Endothelial cell (in vitro differentiated cells): ENCODE measurements around the gene CAMTA1. TPM values are rescaled to one million over a fixed set of nuclear protein-coding genes. Genes with fewer than 3 reads are reported as not detected.

Source experiments
- DNase-seq: peaks from one replicate; pipeline ENCODE4 v3.0.0; 2021; ENCODE audit warnings: low spot score
- H3K27ac Mint-ChIP-seq: one replicate; pipeline ENCODE4 v1.8.0; 2021; ENCODE audit warnings: mixed read lengths, inconsistent platforms; ENCODE audit not compliant: unreplicated experiment
- H3K27me3 Mint-ChIP-seq: one replicate; pipeline ENCODE4 v1.8.0; 2021; ENCODE audit warnings: mild to moderate bottlenecking, moderate library complexity, mixed read lengths, inconsistent platforms; ENCODE audit not compliant: unreplicated experiment
- H3K36me3 Mint-ChIP-seq: one replicate; pipeline ENCODE4 v1.8.0; 2021; ENCODE audit warnings: mild to moderate bottlenecking, low read depth, mixed read lengths, inconsistent platforms; ENCODE audit not compliant: unreplicated experiment
- H3K4me1 Mint-ChIP-seq: one replicate; pipeline ENCODE4 v1.8.0; 2021; ENCODE audit warnings: mild to moderate bottlenecking, mixed read lengths, inconsistent platforms; ENCODE audit not compliant: unreplicated experiment
- H3K4me3 Mint-ChIP-seq: one replicate; pipeline ENCODE4 v1.8.0; 2021; ENCODE audit warnings: mild to moderate bottlenecking, mixed read lengths, inconsistent platforms; ENCODE audit not compliant: unreplicated experiment
- H3K9me3 Mint-ChIP-seq: one replicate; pipeline ENCODE4 v1.8.0; 2021; ENCODE audit warnings: mixed read lengths, inconsistent platforms; ENCODE audit not compliant: unreplicated experiment
- CTCF ChIP-seq: fragments of 200-600 bp; sonication (generic); IDR thresholded peaks from one replicate; pipeline ENCODE4 v1.5.0; 2021; ENCODE audit warnings: antibody characterized with exemption; ENCODE audit not compliant: unreplicated experiment
- total RNA-seq: library from RNA; stranded (reverse); fragmentation: NEBNext Ultra II Directional; extraction: Animal tissue kit (Norgen Biotek cat#: 25700); gene quantifications from one replicate; pipeline ENCODE4 v1.2.1, GENCODE V29; 2021; ENCODE audit not compliant: unreplicated experiment

Gene CAMTA1
- total RNA-seq, 1 donor from 2014 or later: 87.3 TPM

- DNase-seq: peak; percentile 23
- Mint-ChIP-seq H3K27ac (no peak overlapping the region), H3K27me3 (no peaks in the 10 kb centered on the region), H3K9me3 (no peaks in the 10 kb centered on the region), H3K4me3 (no peak overlapping the region), H3K4me1 (peaks cover 14% of the 10 kb centered on the region), H3K36me3 (no peaks in the 10 kb centered on the region)
- TF ChIP-seq CTCF: no peak
These were observed 970.2 kb downstream of the CAMTA1 start for GRCh38 chr1:7755448-7755847.

DNA sequence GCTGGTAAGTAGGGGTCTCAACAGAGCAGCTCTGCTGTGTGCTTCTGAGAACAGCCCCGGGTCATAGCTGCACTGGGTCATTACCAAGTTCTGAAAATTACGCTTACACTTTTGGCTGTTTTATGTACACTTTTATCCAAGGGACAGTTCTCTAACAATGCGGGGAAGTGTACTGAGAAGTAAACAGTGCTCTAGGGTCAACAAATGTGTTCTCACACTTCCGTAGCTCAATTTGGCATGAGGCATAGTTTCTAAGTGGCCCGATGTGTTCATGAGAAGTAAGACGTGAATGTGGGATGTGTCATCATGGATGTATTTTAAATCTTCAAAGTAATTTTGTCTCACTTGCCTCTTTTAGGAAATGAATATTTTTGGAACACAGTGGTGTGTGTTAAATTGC, 975.0 kb downstream of the CAMTA1 start:
- Mint-ChIP-seq H3K27ac (no peak overlapping the region), H3K9me3 (no peaks in the 10 kb centered on the region), H3K4me1 (no peaks in the 10 kb centered on the region), H3K36me3 (no peaks in the 10 kb centered on the region), H3K27me3 (no peaks in the 10 kb centered on the region), H3K4me3 (no peak overlapping the region)
- TF ChIP-seq CTCF: no peak
- DNase-seq: no peak

DNA sequence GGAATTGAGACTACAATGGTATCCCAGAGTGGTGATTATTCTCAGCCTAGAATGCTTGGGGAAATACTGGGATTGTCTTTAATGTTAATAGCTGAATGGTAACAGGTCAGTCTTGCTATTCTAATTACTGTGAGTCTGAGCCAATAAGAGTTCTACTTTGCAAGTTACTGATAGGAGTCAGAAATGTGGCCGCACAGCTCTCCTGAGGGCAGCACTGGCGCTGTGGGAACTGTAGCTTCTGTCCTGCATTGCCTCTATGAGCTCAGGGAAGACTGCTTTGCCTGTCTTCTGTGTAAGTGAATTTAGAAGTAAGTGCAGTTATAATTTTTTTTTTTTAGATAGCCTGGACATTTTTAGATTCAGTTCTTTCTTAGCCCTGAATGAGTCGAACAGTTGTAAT, 975.8 kb downstream of the CAMTA1 start:
- no peak for DNase-seq
- TF ChIP-seq CTCF: no peak
- H3K9me3 Mint-ChIP-seq: no peaks in the 10 kb centered on the region
- H3K4me1 Mint-ChIP-seq: no peaks in the 10 kb centered on the region
- no peaks in the 10 kb centered on the region for H3K36me3 Mint-ChIP-seq
- H3K4me3 Mint-ChIP-seq: no peak overlapping the region
- H3K27ac Mint-ChIP-seq: no peak overlapping the region
- no peaks in the 10 kb centered on the region for H3K27me3 Mint-ChIP-seq

DNA sequence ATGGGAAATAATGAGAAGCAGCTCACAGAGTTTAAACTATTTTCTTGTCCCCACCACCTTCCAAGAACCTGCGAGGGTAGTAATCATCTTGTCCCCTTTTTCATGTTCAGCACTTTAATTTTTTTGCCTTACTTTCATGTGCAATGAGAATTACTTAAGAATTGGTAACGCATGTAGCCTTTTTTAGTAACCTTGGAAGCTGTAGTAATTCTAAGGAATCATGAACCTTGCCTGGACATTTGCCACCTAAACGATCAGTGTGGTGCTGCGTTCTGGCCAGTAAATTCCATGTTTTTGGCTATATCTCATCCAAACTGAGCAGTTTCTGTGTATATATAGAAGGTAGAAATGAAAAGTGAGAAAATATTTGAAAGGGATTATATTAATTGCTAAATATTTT, 981.9 kb downstream of the CAMTA1 start:
- Mint-ChIP-seq H3K27ac (no peak overlapping the region), H3K4me1 (peaks cover 4% of the 10 kb centered on the region), H3K4me3 (no peak overlapping the region), H3K9me3 (no peaks in the 10 kb centered on the region), H3K27me3 (no peaks in the 10 kb centered on the region), H3K36me3 (no peaks in the 10 kb centered on the region)
- DNase-seq: no peak
- TF ChIP-seq CTCF: no peak

DNA sequence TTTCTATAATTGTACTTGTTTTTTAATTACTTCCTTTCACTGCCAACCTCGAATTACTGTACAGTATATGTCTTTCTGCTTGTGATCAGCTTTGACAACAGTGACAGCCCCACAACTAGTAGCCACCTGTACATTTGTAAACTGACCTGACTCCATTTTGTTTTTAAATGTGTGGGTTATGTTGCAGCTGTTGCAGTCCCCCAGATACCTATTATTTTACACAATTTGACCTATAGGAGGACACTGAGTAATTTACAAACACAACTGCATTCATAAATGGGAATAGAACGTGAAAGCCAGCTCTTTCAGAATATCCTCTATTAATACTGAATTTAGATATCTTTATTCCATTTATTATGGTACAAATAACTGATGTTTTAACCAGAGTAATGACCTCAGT, 983.3 kb downstream of the CAMTA1 start:
- no peaks in the 10 kb centered on the region for H3K27me3 Mint-ChIP-seq
- no peak for DNase-seq
- no peaks in the 10 kb centered on the region for H3K9me3 Mint-ChIP-seq
- TF ChIP-seq CTCF: no peak
- no peak overlapping the region for H3K27ac Mint-ChIP-seq
- no peaks in the 10 kb centered on the region for H3K36me3 Mint-ChIP-seq
- H3K4me1 Mint-ChIP-seq: peaks cover 8% of the 10 kb centered on the region
- no peak overlapping the region for H3K4me3 Mint-ChIP-seq
